ENCODE results near the gene RASAL2.

The RASAL2 gene

DNA sequence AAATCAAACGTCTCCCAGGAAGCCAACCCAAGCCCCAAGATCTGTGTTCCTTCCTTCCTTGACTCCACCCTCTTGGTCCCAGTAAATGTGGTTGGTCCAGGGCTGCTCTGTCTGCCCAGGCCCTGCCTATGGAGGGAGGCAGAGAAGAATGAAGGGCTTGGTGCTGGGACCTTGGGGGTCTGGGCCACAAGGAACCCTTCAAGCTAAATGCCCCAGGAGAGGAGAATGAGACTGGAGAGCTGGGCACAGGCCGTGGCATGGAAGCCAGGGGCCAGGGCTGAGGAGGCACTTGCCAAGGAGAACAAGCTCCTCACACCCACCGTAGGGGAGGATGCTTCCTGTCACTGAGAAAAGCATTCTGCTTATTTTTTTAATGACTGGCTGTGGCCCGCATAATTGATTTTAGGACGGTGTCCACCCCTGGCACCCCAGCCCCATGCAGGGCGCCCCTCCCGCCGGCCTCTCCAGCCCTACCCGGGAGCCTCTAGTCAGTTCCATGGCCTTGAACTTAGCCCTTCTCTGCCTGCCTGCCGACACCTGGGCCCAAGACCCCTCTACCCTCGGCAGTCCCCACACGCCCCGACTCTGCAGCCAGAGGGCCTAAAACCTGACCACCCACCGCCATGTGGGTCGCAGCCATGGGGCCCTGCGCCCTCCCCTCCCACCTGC lies 402.0 kb downstream of the RASAL2 start:
- no peak for DNase-seq (ENCODE audit: low read depth)
- TF ChIP-seq, protein P1, sequence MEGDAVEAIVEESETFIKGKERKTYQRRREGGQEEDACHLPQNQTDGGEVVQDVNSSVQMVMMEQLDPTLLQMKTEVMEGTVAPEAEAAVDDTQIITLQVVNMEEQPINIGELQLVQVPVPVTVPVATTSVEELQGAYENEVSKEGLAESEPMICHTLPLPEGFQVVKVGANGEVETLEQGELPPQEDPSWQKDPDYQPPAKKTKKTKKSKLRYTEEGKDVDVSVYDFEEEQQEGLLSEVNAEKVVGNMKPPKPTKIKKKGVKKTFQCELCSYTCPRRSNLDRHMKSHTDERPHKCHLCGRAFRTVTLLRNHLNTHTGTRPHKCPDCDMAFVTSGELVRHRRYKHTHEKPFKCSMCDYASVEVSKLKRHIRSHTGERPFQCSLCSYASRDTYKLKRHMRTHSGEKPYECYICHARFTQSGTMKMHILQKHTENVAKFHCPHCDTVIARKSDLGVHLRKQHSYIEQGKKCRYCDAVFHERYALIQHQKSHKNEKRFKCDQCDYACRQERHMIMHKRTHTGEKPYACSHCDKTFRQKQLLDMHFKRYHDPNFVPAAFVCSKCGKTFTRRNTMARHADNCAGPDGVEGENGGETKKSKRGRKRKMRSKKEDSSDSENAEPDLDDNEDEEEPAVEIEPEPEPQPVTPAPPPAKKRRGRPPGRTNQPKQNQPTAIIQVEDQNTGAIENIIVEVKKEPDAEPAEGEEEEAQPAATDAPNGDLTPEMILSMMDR (IDR thresholded peaks at IDR 0.05; ENCODE audit: control insufficient read depth, extremely low read depth, insufficient read depth): no peak
- H3K4me3 ChIP-seq (ENCODE audit: low read depth, low read length): no peak overlapping the region

DNA sequence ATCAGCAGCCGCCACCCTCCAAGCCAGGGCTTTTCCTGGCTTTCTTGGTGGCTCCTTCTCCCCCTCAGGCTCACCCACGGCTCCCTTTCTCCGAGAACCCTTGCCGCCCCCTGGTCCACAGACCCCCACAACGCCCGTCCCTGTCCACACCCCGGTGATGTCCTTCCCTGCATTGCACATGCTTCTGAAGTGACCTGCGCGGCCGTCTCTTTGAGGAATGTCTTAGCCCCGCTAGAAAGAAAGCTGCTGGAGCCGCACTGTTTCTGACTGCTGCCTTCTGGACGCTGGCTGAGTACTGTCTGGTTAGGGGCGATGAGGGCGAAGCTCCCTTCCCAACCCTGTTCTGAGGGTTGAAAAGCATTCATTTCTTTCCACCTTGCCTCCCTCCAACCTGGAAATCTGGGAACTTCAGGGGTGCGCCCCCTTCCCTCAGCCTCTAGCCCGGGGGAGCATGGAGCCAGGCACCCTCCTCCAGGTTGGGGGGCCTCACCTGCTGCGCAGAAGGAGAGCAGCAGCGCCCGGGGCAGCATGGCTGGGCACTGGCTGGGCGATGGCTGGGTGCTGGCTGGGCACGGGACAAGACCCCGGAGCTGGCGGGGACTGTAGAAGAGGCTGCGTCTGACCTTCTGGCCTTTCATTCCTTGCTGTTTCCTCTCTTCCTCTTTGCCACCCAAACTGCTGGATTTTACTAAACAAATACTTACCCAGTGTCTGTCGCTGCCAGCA lies 402.7 kb downstream of the RASAL2 start, which contains the start of gene CLEC20A:
TSS of gene CLEC20A (minus strand) at position 555 of the 726 bp plus-strand sequence. CDS start at position 530, 25 bp downstream.
- TF ChIP-seq, protein P1 (IDR thresholded peaks at IDR 0.05; ENCODE audit: control insufficient read depth, extremely low read depth, insufficient read depth): no peak
- DNase-seq (ENCODE audit: low read depth): no peak
- no peak within 1 kb of the TSS for H3K4me3 ChIP-seq (ENCODE audit: low read depth, low read length)

DNA sequence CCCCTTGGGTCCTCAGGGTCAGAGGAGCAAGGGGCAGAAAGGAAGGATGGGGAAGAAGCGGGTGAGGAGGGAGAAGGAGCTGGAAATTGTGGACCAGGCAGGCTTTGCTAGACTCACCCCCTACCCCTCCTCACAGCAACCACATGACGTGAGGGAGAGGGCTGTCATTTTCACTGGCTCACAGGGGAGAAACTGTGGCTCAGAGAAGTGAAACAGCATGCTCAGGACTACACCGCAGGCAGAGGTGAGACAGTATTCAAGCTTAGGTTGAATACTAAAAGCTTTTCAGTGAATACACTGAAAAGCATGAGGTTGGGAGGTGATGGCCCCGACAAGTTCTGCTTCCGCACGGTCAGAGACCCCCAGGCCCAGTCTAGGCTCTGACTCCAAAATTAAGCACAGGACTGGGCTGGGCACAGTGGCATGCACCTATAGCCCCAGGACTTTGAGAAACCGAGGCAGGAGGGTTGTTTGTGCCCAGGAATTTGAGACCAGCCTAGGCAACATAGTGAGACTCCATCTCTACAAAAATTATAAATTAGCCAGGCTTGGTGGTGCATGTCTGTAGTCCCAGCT lies 404.1 kb downstream of the RASAL2 start:
- no peak for DNase-seq (ENCODE audit: low read depth)
- H3K4me3 ChIP-seq (ENCODE audit: low read depth, low read length): no peak overlapping the region
- TF ChIP-seq, protein P1 (IDR thresholded peaks at IDR 0.05; ENCODE audit: control insufficient read depth, extremely low read depth, insufficient read depth): no peak

DNA sequence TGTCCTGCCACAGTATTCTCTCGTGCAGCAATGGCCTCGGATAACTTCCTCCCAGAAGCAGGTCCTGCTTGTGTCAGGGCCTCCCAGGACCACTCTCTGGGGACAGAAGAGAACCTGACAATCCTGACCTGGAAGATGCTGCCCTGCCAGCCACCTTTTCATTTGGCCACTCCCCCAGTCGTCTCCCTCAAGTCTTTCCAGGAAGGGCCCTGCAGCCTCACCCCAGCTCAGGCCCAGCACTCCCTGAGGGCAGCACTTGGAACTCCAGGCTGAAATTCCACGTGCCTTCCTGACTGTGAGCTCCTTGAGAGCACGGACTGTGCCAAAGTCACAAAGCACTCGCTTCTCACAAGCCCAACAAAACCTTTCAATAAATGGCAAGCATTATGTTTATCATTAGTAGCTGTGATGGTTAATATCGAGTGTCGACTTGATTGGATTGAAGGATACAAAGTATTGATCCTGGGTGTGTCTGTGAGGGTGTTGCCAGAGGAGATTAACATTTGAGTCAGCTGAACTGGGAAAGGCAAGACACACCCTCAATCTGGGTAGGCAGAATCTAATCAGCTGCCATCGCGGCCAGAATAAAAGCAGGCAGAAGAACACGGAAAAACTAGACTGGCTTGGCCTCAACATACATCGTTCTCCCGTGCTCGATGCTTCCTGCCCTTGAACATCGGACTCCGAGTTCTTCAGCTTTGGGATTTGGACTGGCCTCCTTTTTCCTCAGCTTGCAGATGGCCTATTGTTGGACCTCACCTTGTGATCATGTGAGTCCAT lies 405.2 kb downstream of the RASAL2 start:
- no peak for DNase-seq (ENCODE audit: low read depth)
- H3K4me3 ChIP-seq (ENCODE audit: low read depth, low read length): no peak overlapping the region
- TF ChIP-seq, protein P1 (IDR thresholded peaks at IDR 0.05; ENCODE audit: control insufficient read depth, extremely low read depth, insufficient read depth): no peak

DNA sequence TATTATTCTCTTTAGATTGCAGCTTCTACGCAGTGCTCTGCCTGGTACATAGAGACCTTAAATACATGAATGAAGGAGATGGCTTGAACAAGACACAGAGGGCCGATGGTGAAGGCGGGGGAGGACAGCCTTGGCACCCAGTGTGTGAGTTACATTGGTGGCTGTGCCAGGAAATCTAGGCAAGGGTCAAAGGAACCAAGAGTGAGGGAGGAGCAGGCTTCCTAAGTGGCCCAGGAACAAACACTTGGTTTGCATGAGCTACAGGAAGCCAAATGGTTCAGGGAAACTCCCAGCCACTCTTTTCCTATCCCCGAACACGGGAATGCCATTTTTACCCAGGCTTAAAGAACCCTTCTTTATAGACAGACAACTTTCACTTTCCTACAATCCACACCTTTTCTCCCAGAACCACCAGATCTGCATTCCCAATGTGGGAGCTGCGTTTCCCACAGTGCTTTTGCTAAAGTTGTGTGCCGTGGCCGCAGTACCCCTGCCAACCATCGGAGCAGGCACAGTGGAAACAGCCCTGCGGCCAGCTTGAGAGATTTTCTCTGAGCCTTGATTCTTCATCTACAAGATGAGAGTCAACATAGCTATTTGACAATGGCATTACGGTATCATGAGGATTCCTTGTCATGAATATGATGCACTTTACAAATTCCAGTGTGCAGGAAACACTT lies 406.3 kb downstream of the RASAL2 start:
- no peak overlapping the region for H3K4me3 ChIP-seq (ENCODE audit: low read depth, low read length)
- DNase-seq (ENCODE audit: low read depth): no peak
- TF ChIP-seq, protein P1 (IDR thresholded peaks at IDR 0.05; ENCODE audit: control insufficient read depth, extremely low read depth, insufficient read depth): no peak

DNA sequence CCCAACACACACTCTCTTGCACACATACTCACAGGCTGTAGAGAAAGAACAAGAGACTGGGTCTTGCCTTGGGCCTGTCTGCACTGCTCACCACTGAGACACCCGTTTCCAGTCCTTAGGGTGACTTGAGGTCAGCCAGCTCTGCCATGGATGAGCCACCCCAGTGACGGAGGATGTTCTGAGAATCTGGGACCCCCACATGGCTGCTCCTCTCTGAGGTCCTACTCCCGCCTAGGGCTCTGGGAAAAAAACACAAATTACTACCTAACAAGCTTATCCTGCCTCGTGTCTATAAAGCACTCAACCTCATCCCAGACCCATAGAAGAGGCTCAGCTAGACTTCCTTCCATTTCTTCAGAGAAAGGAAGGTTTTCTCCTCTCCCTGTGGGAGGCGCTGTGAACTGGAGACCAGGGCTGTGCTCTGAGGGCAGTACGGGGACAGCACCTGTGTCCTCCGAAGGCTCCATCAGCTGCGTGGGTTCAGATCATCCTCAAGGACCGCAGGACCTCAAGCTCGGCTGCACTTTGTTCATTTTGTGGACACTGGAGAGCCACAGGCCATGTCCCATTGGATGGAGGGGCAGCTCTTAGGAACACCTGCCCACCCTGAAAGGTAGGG lies 407.1 kb downstream of the RASAL2 start:
- TF ChIP-seq, protein P1 (IDR thresholded peaks at IDR 0.05; ENCODE audit: control insufficient read depth, extremely low read depth, insufficient read depth): no peak
- no peak overlapping the region for H3K4me3 ChIP-seq (ENCODE audit: low read depth, low read length)

More for the DNA sequence above, 407.1 kb downstream of the RASAL2 start:
- DNase-seq (ENCODE audit: low read depth): no peak

Measured in LNCaP clone FGC (cell line).